DOHH2 (cell line): ENCODE data around the gene MCF2L2.

ENCODE experiments used
- H3F3A ChIP-seq: fragments of 200-600 bp; sonication (generic), shearing (Covaris generic); 2 replicates; pipeline ENCODE4 v1.6.0; 2016; ENCODE audit warnings: antibody characterized with exemption, mild to moderate bottlenecking; ENCODE audit not compliant: control insufficient read depth, insufficient read depth
- H3K27ac ChIP-seq: fragments of 200-600 bp; sonication (generic); 2 replicates; pipeline ENCODE4 v1.5.1; 2014; ENCODE audit warnings: low read depth, mild to moderate bottlenecking, low read length, moderate library complexity
- H3K27me3 ChIP-seq: fragments of 200-600 bp; sonication (generic); 2 replicates; pipeline ENCODE4 v1.6.1; 2014; ENCODE audit warnings: mild to moderate bottlenecking, low read length, mixed read lengths; ENCODE audit not compliant: control insufficient read depth
- H3K36me3 ChIP-seq: fragments of 200-600 bp; sonication (generic); 2 replicates; pipeline ENCODE4 v1.6.1; 2014; ENCODE audit warnings: mild to moderate bottlenecking, low read length, moderate library complexity, mixed read lengths; ENCODE audit not compliant: control insufficient read depth
- H3K4me1 ChIP-seq: fragments of 200-600 bp; sonication (generic); 2 replicates; pipeline ENCODE4 v1.6.1; 2014; ENCODE audit warnings: mild to moderate bottlenecking, low read length, mixed read lengths; ENCODE audit not compliant: control insufficient read depth
- H3K4me2 ChIP-seq: fragments of 200-600 bp; sonication (generic); 2 replicates; pipeline ENCODE4 v1.6.0; 2014; ENCODE audit warnings: mild to moderate bottlenecking, low read length, moderate library complexity
- H3K4me3 ChIP-seq: fragments of 200-600 bp; sonication (generic); 2 replicates; pipeline ENCODE4 v1.5.1; 2014; ENCODE audit warnings: mild to moderate bottlenecking, low read length, mixed read lengths
- H3K79me2 ChIP-seq: fragments of 200-600 bp; sonication (generic); 2 replicates; pipeline ENCODE4 v1.6.1; 2014; ENCODE audit warnings: mild to moderate bottlenecking, low read length, mixed read lengths; ENCODE audit not compliant: control insufficient read depth
- H3K9me2 ChIP-seq: fragments of 200-600 bp; sonication (generic); replicated peaks from 2 replicates; pipeline ENCODE4 v1.6.1; 2014; ENCODE audit warnings: mild to moderate bottlenecking, low read length, mixed read lengths; ENCODE audit not compliant: control insufficient read depth
- H3K9me3 ChIP-seq: fragments of 200-600 bp; sonication (generic); 2 replicates; pipeline ENCODE4 v1.6.1; 2014; ENCODE audit warnings: antibody characterized with exemption, low read length, mixed read lengths; ENCODE audit not compliant: control insufficient read depth, insufficient read depth
- H4K20me1 ChIP-seq: fragments of 200-600 bp; sonication (generic); 2 replicates; pipeline ENCODE4 v1.6.0; 2014; ENCODE audit warnings: low read depth, mild to moderate bottlenecking, antibody characterized with exemption, low read length, moderate library complexity; ENCODE audit not compliant: control insufficient read depth, insufficient read depth
- EZH2phosphoT487 ChIP-seq: fragments of 200-600 bp; sonication (generic); IDR thresholded peaks from 2 replicates; pipeline ENCODE4 v1.6.1; 2017; ENCODE audit warnings: borderline replicate concordance, mild to moderate bottlenecking, antibody characterized with exemption, low read length, moderate library complexity, mixed read lengths
- TF ChIP-seq, protein P1 (sequence below): fragments of 200-600 bp; sonication (generic); IDR thresholded peaks from one replicate; pipeline ENCODE4 v1.5.1; 2014; ENCODE audit warnings: antibody characterized with exemption, mild to moderate bottlenecking, low read depth, low read length; ENCODE audit not compliant: poor library complexity, severe bottlenecking

The MCF2L2 gene

DNA sequence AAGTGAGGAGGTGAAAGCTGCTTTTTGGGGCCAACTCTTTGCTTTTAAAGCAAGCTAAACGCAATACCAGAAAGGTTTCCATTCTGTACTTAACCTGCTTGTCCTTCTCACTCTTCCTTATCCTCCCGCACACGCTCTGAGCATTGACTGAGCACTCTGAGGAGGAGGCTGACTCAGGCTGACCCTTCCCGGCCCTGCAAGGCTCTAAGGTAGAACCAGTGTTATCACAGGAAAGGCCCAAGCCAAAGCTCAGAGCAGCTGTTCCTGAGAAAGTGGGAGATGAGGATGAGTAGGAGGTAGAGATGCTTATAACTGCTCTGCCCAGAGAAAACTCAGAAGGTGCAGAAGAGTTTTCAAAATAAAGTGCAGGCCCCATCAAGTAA, 173.1 kb downstream of the MCF2L2 start:
- Histone ChIP-seq H3K79me2 (no peaks in the 10 kb centered on the region), H3K27ac (no peak overlapping the region), H3K4me3 (no peak overlapping the region), H3F3A (no peaks in the 10 kb centered on the region; the same call in 1 of the 2 replicates), H3K9me2 (no peaks in the 10 kb centered on the region), H3K36me3 (no peaks in the 10 kb centered on the region), H3K9me3 (no peaks in the 10 kb centered on the region; the same call in 1 of the 2 replicates), H3K27me3 (peaks cover 35% of the 10 kb centered on the region), H3K4me2 (no peak overlapping the region), H4K20me1 (no peaks in the 10 kb centered on the region), H3K4me1 (peaks cover 13% of the 10 kb centered on the region)
- TF ChIP-seq, protein P1, sequence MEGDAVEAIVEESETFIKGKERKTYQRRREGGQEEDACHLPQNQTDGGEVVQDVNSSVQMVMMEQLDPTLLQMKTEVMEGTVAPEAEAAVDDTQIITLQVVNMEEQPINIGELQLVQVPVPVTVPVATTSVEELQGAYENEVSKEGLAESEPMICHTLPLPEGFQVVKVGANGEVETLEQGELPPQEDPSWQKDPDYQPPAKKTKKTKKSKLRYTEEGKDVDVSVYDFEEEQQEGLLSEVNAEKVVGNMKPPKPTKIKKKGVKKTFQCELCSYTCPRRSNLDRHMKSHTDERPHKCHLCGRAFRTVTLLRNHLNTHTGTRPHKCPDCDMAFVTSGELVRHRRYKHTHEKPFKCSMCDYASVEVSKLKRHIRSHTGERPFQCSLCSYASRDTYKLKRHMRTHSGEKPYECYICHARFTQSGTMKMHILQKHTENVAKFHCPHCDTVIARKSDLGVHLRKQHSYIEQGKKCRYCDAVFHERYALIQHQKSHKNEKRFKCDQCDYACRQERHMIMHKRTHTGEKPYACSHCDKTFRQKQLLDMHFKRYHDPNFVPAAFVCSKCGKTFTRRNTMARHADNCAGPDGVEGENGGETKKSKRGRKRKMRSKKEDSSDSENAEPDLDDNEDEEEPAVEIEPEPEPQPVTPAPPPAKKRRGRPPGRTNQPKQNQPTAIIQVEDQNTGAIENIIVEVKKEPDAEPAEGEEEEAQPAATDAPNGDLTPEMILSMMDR: no peak
- no peak for TF ChIP-seq EZH2phosphoT487

DNA sequence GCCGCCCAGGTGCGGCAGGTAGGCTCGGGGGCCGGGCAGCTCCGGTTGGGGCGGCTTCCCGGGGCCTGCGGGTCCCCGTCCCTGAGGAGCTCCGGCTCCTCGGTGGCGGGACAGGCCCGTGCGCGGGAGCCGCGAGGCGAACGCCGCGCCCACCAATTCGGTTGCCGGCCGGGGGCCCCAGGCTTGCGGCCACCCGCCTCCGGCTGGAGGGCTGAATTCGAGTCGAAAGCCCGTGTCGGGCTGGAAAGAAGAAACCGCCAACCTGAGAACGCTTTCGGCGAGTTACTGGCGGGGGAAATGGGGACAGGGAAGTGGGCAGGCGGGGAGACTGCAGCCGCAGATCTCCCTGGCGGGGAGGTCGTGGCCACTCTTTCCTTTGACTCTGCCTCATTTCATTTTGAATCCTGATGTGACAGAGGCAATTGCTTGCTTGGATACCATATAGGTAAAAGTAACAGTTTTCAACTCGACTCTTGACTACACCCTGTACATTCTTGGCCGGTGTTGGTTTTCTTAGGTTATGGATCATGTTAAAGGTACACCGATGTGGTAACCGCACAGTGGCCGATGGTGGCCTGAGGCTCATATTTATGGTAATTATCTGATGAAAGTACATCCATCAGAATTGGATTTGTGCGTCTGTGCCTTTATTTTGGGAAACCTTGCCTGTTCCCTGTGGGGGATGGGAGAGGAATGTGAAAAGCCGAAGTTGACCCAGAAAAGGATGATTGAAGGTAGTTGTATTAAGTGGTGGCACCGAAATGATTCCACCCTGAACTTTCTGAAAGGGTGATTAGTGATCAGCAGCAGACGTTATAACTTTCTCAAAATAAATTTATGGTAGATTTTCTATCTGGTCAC, 173.7 kb downstream of the MCF2L2 start:
- peak overlapping the region; percentile 52 for H3K4me2 ChIP-seq
- no peaks in the 10 kb centered on the region for H3K79me2 ChIP-seq

DNA sequence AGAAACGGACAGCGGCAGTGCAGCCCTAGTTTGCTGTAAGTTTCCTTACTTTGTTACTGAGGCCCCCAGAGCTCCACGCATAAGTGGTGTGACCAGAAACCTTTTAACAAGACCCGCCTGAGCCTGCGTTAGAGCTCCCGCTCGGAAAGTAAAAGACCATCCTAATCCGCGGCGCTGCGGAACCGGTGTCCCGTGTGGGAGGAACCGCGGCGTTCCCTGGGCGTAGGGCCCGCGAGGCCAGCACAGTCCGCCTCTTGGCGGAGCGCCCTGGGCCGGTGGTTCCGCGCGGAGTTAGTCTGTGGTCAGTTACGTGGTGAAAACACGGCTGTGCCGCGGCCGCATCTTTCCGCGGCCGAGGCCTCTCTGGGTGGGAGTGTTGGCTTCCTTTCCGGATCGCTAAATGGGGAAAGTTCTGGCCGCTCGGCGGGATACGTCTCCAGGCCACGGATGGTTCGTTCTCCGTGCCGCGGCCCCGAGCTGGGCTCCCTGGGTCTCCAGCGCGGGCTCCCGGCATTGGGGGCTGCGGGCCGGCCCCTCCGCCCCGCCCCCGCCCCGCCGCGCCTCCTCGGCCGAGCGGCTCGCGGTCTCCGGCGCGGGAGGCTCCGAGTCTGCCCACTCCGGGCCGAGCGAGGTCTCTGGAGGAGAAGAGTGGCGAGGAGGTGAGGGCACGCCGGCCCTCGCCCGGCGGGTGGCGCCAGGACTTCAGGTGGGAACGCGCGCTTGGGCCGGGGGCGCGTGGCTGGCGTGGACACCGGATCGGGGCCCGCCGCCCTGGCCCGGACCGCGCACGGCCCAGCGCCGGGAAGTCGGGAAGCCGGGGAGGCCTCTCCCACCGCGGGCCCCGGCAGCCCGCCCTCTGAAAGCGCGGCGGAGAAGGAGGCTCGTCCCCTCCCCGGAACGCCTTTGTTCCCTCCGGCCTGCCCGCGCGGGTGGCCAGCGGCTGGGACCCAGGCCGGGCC, 174.6 kb downstream of the MCF2L2 start:
- no peak overlapping the region for H3K27ac ChIP-seq
- no peaks in the 10 kb centered on the region for H3K9me2 ChIP-seq
- H3K4me3 ChIP-seq: peak overlapping the region; percentile 48
- TF ChIP-seq EZH2phosphoT487: 0 out of 2 replicates have a peak, but pooled peaks have one; percentile 35
- TF ChIP-seq, protein P1: no peak
- H3K4me1 ChIP-seq: peaks cover 11% of the 10 kb centered on the region
- peak overlapping the region; percentile 52 for H3K4me2 ChIP-seq
- no peaks in the 10 kb centered on the region; the same call in 1 of the 2 replicates for H3K9me3 ChIP-seq
- H4K20me1 ChIP-seq: no peaks in the 10 kb centered on the region
- no peaks in the 10 kb centered on the region for H3K36me3 ChIP-seq
- no peaks in the 10 kb centered on the region; the same call in 1 of the 2 replicates for H3F3A ChIP-seq
- no peaks in the 10 kb centered on the region for H3K79me2 ChIP-seq
- H3K27me3 ChIP-seq: peaks cover 35% of the 10 kb centered on the region

More for the DNA sequence above, 173.7 kb downstream of the MCF2L2 start:
- Histone ChIP-seq H4K20me1 (no peaks in the 10 kb centered on the region), H3K4me3 (peak overlapping the region; percentile 48), H3K9me3 (no peaks in the 10 kb centered on the region; the same call in 1 of the 2 replicates), H3F3A (no peaks in the 10 kb centered on the region; the same call in 1 of the 2 replicates), H3K9me2 (no peaks in the 10 kb centered on the region), H3K36me3 (no peaks in the 10 kb centered on the region), H3K27ac (no peak overlapping the region), H3K4me1 (peaks cover 8% of the 10 kb centered on the region), H3K27me3 (peaks cover 35% of the 10 kb centered on the region)
- TF ChIP-seq, protein P1: no peak
- no peak for TF ChIP-seq EZH2phosphoT487
